ENCODE data around the gene IGSF9B.

Gene IGSF9B

DNA sequence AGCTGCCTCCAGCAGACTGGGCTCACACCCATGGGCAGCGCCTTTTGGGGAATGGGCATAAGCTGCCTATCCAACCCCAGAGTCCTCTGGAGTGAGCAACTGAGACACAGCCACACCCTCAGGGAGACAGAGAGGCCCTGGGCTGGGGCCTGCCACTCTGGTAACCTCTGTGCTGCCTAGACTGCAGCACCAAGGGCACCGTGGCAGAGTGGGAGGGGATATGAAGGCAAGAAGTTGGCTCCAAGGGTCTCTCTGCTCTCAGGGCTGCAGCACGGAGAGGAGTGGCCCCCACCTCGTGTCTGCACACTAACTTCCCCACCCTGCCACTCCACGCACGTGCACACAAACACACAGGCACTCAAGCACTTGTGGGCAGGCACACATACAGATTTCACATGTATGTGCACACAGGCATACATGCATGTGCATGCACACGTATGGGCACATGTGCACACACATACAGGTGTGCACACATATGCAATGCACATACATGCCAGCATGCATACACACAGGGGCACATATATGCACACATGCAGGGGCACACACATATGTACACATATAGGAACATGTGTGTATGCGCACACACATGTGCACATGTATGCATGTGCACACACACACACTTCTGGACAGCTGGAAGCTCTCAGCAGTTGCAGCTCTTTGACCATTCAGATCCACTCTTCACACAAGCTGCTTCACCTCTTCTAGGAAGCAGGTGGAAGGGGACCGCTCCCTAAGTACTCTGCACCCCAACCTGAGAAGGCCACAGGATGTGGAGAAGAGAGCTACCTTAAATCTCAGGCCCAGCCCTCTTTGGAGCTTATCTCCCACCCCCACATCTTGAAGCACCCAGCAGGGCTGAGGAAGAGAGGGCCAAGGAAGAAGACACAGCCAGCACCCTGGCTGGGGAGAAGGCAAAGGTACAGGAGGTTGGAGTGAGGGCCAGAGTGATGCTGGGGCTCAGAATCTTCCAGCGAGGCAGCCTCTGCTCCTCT is 4.3 kb downstream of the IGSF9B start:
- FAIRE-seq (no peak), DNase-seq (ENCODE audit: insufficient read length) (no peak)
- TF ChIP-seq TAF1 (IDR thresholded peaks at IDR 0.05; ENCODE audit: borderline replicate concordance, low read depth, low read length), result no peak
- no peak for TF ChIP-seq POLR2A (IDR thresholded peaks at IDR 0.05; ENCODE audit: low read depth, low read length)
- no peak for TF ChIP-seq POLR2AphosphoS5 (IDR thresholded peaks at IDR 0.05; ENCODE audit: low read depth, low read length)

DNA sequence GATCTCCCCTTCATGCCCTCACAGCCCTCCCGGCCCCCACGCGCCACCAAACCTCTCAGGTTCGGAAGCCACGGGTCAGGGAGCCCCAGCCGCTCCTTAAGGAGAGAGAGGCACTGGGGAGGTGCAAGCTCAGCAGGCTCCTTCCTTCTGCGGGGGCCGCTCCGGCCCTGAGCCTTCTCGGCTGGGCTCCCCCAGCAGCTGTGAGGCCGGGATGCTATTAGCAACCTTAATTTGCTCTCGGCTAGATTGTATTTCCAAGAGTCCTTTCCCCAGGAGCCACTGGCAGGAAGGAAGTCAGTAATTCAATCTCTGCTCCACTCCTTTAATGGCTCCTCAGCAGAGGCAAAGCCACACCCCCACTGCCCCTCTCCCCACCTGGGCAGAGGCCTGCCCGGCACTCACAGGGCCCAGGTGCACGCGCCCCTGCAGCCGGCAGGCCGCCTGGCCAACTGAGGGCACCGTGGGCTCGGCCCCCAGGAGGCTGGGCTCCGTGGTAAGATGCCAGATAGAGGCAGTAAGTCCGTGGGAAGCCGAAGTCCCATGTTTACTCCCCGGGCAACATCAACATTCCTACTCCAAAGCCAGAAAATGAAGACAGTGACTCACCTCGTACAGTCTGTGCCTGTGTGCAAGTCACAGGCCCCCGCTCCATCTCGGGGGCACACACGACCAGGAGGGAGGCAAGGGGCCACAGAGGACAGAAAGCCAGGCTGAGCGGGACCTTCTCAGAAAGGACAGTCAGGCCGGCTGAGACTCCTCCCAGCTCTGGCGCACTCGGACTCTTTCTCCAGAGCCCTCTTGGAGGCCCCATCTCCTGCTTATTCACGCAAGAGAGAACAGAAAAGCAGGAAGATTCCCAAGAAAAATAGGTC is 5.2 kb downstream of the IGSF9B start:
- TF ChIP-seq POLR2A (IDR thresholded peaks at IDR 0.05; ENCODE audit: low read depth, low read length), result no peak
- TF ChIP-seq POLR2AphosphoS5 (IDR thresholded peaks at IDR 0.05; ENCODE audit: low read depth, low read length), result no peak
- TF ChIP-seq TAF1 (IDR thresholded peaks at IDR 0.05; ENCODE audit: borderline replicate concordance, low read depth, low read length), result no peak
- FAIRE-seq (no peak), DNase-seq (ENCODE audit: insufficient read length) (no peak)

DNA sequence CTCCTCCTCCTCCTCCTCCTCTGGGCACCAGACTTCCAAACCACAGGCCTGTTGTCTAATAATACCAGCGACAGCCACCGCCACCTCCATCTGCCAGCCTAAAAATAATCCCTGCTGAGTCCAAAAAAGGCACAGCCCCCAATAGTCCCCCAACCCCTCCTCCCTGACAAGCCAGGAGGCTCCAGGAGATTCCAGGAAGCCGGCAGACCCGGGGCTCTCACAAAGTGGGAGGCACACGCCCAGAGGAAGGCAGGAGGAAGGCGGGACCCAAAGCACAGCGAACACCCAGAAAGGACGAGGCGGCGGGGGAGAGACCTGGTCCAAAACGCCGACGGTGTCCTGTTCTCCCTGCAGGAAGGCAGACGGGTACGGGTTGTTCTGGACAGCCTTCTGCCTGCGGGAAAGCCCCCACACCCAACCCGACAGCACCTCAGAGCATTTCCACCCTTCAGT is 5.9 kb downstream of the IGSF9B start:
- FAIRE-seq (no peak), DNase-seq (ENCODE audit: insufficient read length) (no peak)
- TF ChIP-seq POLR2A (IDR thresholded peaks at IDR 0.05; ENCODE audit: low read depth, low read length), result no peak
- TF ChIP-seq POLR2AphosphoS5 (IDR thresholded peaks at IDR 0.05; ENCODE audit: low read depth, low read length), result no peak
- no peak for TF ChIP-seq TAF1 (IDR thresholded peaks at IDR 0.05; ENCODE audit: borderline replicate concordance, low read depth, low read length)

DNA sequence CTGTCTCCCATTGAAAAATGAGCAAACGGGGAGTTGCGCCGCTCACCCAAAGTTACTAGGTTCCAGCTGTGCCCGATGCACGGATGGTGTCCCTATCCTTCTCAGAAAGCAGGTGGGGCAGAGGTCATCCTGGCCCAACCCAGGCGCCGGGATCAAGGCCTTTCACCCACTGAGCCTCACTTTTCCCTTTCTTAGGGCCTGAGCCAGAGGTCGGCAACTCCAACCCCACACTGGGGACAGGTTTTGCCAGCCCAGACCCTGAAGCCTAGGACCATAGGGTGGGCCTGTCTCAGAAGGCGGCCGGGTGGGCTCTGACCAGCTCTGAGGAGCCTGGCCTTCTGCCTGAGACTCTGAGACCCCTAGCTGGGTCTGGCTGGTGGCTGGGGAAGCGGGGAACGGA is 6.3 kb downstream of the IGSF9B start:
- FAIRE-seq, result no peak
- no peak for DNase-seq (ENCODE audit: insufficient read length)
- TF ChIP-seq POLR2AphosphoS5 (IDR thresholded peaks at IDR 0.05; ENCODE audit: low read depth, low read length) (no peak), TAF1 (IDR thresholded peaks at IDR 0.05; ENCODE audit: borderline replicate concordance, low read depth, low read length) (no peak), POLR2A (IDR thresholded peaks at IDR 0.05; ENCODE audit: low read depth, low read length) (no peak)

DNA sequence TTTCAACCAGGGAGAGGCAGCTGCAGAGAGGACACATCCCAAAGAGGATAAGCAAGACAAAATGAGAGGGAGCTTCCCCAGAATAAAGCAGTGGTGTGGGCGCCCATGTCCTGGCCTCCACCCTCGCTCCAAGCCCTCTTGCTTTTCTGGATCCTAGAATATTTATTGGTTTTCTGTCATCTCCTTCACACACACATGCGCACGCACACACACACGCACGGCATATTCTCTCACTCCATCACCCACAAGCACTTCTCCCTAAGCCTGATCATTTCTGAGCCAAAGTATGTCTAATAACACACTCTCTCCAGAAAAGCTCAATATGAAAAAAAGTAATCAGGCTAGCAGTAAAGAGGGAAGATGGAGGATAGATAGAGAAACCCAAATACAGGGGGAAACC is 7.6 kb downstream of the IGSF9B start:
- DNase-seq (ENCODE audit: insufficient read length) (no peak), FAIRE-seq (no peak)
- TF ChIP-seq POLR2A (IDR thresholded peaks at IDR 0.05; ENCODE audit: low read depth, low read length), result no peak
- no peak for TF ChIP-seq TAF1 (IDR thresholded peaks at IDR 0.05; ENCODE audit: borderline replicate concordance, low read depth, low read length)
- TF ChIP-seq POLR2AphosphoS5 (IDR thresholded peaks at IDR 0.05; ENCODE audit: low read depth, low read length), result no peak

DNA sequence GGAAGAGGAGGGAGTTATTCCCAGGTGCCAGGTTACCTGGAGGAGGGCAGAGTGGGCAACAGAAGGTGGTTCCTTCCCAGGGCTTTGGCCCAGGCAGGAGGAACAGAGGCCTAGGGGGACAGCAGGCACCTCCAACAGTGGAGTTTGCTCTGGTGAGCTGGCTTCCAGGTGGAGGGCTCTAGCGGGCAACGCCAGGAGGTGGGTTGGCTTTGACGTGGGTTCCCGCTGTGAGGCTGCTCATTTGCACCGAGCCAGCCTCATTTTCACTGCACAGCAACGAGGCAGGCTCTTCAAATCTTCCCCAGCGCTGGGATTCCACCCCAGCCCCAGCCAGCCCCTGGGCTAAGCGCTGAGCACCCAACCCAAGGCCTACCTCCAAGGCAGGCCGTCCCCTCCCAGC is 8.1 kb downstream of the IGSF9B start:
- no peak for TF ChIP-seq POLR2AphosphoS5 (IDR thresholded peaks at IDR 0.05; ENCODE audit: low read depth, low read length)
- TF ChIP-seq TAF1 (IDR thresholded peaks at IDR 0.05; ENCODE audit: borderline replicate concordance, low read depth, low read length), result no peak
- DNase-seq (ENCODE audit: insufficient read length), result no peak
- FAIRE-seq, result no peak

DNA sequence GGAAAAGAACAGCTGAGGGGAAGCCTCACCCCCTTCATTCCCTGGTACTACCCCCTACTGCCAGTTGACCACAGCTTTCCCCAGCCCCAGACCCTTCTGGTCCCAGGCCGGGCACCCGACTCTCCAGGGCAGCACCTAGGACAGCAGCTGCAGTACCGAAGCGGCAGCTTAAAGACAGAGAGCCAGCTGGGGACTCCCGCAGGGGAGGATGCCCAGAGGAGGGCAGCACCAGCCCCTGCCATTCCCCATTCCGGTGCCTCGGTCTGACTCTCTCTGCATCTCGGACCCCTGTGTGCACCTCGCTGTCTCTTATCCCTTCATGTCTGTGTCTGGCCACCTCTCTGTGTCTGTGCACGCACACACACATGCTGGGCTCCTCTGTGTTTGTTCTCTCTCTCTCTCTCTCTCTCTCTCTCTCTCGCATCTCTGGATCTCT is 9.4 kb downstream of the IGSF9B start:
- TF ChIP-seq POLR2AphosphoS5 (IDR thresholded peaks at IDR 0.05; ENCODE audit: low read depth, low read length) (no peak), POLR2A (IDR thresholded peaks at IDR 0.05; ENCODE audit: low read depth, low read length) (no peak), TAF1 (IDR thresholded peaks at IDR 0.05; ENCODE audit: borderline replicate concordance, low read depth, low read length) (no peak)
- DNase-seq (ENCODE audit: insufficient read length) (peak; percentile 75), FAIRE-seq (no peak)

DNA sequence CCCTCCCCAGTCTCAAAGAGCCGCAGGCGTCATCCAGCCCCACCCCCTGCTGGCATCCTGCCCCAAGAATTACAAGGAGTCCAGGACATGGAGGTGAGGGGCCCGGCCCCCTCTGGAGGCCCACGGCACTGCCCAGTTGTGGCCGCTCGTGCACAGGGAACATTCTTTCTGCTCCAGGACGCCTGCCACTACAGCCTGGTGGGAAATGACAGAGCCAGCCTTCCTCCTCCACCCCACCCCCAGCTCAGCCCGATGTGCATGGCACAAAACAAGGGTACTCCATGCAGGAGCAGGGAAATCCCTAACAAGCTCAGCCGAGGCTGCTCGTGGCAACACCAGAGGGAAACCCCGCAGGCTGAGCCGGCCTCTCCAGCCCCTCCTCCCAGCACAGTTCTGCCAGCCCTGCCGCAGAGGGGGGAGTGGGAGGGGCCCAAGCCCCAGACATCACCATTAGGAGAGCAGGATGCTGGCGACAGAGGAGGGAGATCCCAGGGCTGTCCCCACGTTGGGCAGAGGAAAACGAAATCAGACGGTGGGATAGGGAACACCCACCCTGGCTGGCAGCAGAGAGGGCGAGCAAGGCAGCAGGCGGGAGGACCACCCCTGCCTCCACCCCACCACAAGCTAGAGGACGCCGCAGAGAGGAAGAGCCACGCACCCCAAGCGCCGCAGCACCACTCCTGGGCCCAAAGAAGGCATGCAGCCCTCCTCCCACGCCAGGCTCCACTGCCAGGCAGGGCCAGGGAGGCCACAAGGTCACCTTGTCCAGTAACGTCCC is 10.0 kb downstream of the IGSF9B start:
- TF ChIP-seq POLR2A (IDR thresholded peaks at IDR 0.05; ENCODE audit: low read depth, low read length) (no peak), TAF1 (IDR thresholded peaks at IDR 0.05; ENCODE audit: borderline replicate concordance, low read depth, low read length) (no peak), POLR2AphosphoS5 (IDR thresholded peaks at IDR 0.05; ENCODE audit: low read depth, low read length) (no peak)
- FAIRE-seq, result no peak
- DNase-seq (ENCODE audit: insufficient read length), result no peak

DNA sequence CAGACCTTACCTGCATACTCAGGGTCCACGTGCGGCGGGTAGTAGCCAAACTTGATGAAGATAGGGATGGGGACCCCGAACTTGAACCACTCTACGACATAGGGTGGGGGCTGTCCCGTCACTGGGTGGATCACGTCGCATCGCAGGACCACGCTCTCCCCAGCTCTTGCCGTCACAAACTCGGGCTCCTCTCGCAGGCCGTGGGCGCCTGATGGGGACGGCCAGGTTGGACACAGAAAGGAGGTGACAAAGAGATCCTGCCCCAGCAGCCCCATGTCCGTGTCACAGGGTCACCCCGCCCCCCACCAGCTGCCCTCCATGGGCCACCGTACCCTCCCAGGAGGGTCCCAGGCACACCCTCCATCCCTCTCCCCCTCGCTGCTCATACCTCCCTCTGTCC is 10.7 kb downstream of the IGSF9B start:
- FAIRE-seq (no peak), DNase-seq (ENCODE audit: insufficient read length) (no peak)
- TF ChIP-seq TAF1 (IDR thresholded peaks at IDR 0.05; ENCODE audit: borderline replicate concordance, low read depth, low read length), result no peak
- TF ChIP-seq POLR2A (IDR thresholded peaks at IDR 0.05; ENCODE audit: low read depth, low read length), result no peak
- no peak for TF ChIP-seq POLR2AphosphoS5 (IDR thresholded peaks at IDR 0.05; ENCODE audit: low read depth, low read length)

DNA sequence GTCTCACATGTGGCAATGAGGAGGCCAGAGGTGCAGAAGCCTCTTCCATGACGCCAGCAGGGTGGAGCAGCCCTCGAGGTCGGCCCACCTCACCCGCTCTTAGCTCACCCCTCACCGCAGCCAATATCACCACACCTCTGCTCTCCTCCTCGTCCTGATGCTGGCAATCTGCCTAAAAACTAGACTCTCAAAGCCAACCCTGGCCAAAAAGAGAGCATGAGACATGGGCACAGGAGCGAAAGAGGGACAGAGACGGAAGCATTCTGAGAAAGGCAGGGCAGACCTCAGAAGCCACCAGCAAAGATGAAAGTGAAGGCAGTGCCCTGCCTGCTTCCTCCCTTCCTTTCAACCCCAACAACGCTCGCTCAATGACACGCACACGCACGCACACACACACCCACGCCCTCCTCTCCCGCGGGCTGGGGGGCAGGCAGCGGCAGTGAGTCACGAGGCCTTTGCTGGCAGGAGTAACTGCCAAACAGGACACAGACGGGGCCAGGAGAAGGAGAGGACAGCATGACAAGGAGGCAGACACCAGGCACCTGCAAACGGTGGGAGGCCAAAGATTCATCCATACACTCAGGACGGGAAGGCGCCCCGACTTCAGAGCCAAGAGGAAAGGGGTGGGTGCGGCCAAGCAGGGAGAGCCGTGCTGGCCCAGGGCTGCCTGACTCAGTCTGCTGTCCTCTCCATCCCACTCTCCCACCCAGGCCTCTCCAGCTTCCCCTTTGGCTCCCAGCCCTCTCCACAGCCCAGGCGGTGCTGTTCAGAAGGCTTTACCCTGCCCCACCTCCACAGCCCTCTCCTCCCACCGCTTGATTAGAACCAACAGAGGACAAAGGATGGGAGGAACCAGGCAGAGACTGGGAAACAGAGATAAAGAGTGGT is 11.4 kb downstream of the IGSF9B start:
- FAIRE-seq, result no peak
- TF ChIP-seq POLR2AphosphoS5 (IDR thresholded peaks at IDR 0.05; ENCODE audit: low read depth, low read length) (no peak), POLR2A (IDR thresholded peaks at IDR 0.05; ENCODE audit: low read depth, low read length) (no peak), TAF1 (IDR thresholded peaks at IDR 0.05; ENCODE audit: borderline replicate concordance, low read depth, low read length) (no peak)
- no peak for DNase-seq (ENCODE audit: insufficient read length)
